SU-DHL-6 (cell line): ENCODE measurements around the gene CD1C.

Source experiments
- EZH2phosphoT487 ChIP-seq: fragments of 200-600 bp; sonication (generic), shearing (Covaris generic); conservative IDR thresholded peaks from 2 replicates; pipeline ENCODE4 v1.6.1; 2018; ENCODE audit warnings: mild to moderate bottlenecking, antibody characterized with exemption, low read length, moderate library complexity, mixed read lengths
- TF ChIP-seq, protein P1 (sequence below): fragments of 200-600 bp; sonication (generic); IDR thresholded peaks from one replicate; pipeline ENCODE4 v1.5.1; 2017; ENCODE audit warnings: antibody characterized with exemption, mild to moderate bottlenecking, low read length, moderate library complexity; ENCODE audit not compliant: insufficient read depth, poor library complexity, severe bottlenecking

DNA sequence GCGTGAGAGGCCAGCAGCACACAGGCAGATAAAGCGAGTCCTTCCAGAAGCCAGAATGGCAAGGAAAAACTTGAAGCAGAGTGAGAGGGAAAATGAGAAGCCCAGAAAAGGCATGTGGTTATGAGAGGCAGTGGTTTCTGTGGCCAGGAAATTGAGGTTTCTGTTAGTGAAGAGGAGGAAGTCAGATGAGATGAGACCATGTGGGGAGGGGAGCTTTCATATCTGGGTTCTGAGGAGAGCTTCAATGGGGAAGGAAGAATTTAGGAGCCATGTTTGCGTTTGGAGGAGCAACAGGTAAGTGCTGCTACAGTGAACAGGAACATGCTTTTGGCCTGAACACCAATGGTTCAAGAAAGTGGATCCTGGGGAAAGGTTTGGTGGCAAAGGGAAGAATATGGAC is 41.6 kb upstream of the CD1C start:
- TF ChIP-seq, protein P1, sequence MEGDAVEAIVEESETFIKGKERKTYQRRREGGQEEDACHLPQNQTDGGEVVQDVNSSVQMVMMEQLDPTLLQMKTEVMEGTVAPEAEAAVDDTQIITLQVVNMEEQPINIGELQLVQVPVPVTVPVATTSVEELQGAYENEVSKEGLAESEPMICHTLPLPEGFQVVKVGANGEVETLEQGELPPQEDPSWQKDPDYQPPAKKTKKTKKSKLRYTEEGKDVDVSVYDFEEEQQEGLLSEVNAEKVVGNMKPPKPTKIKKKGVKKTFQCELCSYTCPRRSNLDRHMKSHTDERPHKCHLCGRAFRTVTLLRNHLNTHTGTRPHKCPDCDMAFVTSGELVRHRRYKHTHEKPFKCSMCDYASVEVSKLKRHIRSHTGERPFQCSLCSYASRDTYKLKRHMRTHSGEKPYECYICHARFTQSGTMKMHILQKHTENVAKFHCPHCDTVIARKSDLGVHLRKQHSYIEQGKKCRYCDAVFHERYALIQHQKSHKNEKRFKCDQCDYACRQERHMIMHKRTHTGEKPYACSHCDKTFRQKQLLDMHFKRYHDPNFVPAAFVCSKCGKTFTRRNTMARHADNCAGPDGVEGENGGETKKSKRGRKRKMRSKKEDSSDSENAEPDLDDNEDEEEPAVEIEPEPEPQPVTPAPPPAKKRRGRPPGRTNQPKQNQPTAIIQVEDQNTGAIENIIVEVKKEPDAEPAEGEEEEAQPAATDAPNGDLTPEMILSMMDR, result no peak
- TF ChIP-seq EZH2phosphoT487, result no peak
